SK-N-SH treated with all-trans-retinoic acid at 6 μM for 48 hours (cell line): ENCODE data around the gene GRAMD4.

Source experiments
- ATAC-seq: fragments of 200-7000 bp; cut with Tn5 transposase; 3 replicates; pipeline ENCODE4 v1.9.1; 2020; ENCODE audit warnings: mild to moderate bottlenecking, moderate library complexity
- BACH2 ChIP-seq: fragments of 250-450 bp; sonication (Bioruptor Pico); IDR thresholded peaks from 2 replicates; pipeline ENCODE4 v1.9.0; 2021; ENCODE audit warnings: mild to moderate bottlenecking, borderline replicate concordance
- CREB5 ChIP-seq: fragments of 250-450 bp; sonication (Bioruptor Pico); IDR thresholded peaks from 2 replicates; pipeline ENCODE4 v1.5.1; 2020; ENCODE audit warnings: low read depth, mild to moderate bottlenecking, moderate library complexity
- CSDC2 ChIP-seq: fragments of 250-450 bp; sonication (Bioruptor Pico); IDR thresholded peaks from 2 replicates; pipeline ENCODE4 v1.5.0; 2020; ENCODE audit warnings: mild to moderate bottlenecking, moderate library complexity
- CSRNP3 ChIP-seq: fragments of 250-450 bp; sonication (Bioruptor Pico); IDR thresholded peaks from 2 replicates; pipeline ENCODE4 v1.5.1; 2021; ENCODE audit warnings: mild to moderate bottlenecking, moderate library complexity
- ESRRG ChIP-seq: fragments of 250-450 bp; sonication (Bioruptor Pico); IDR thresholded peaks from 2 replicates; pipeline ENCODE4 v1.6.1; 2021; ENCODE audit warnings: mild to moderate bottlenecking
- GLIS3 ChIP-seq: fragments of 250-450 bp; sonication (Bioruptor Pico); IDR thresholded peaks from 2 replicates; pipeline ENCODE4 v1.5.0; 2020; ENCODE audit warnings: mild to moderate bottlenecking, moderate library complexity
- ISL1 ChIP-seq: fragments of 250-450 bp; sonication (Bioruptor Pico); IDR thresholded peaks from 2 replicates; pipeline ENCODE4 v2.1.2; 2022; ENCODE audit warnings: mild to moderate bottlenecking, moderate library complexity
- OSR1 ChIP-seq: fragments of 250-450 bp; sonication (Bioruptor Pico); IDR thresholded peaks from 2 replicates; pipeline ENCODE4 v1.8.0; 2022; ENCODE audit warnings: moderate library complexity, mild to moderate bottlenecking, inconsistent platforms
- PATZ1 ChIP-seq: fragments of 250-450 bp; sonication (Bioruptor Pico); IDR thresholded peaks from 2 replicates; pipeline ENCODE4 v1.8.0; 2020; ENCODE audit warnings: mild to moderate bottlenecking, moderate library complexity, borderline replicate concordance
- PPARA ChIP-seq: fragments of 250-450 bp; sonication (Bioruptor Pico); IDR thresholded peaks from 2 replicates; pipeline ENCODE4 v1.5.0; 2020; ENCODE audit warnings: mild to moderate bottlenecking, borderline replicate concordance
- RARB ChIP-seq: fragments of 250-450 bp; sonication (Bioruptor Pico); IDR thresholded peaks from 2 replicates; pipeline ENCODE4 v1.8.0; 2021; ENCODE audit warnings: mild to moderate bottlenecking, moderate library complexity
- SNAI2 ChIP-seq: fragments of 250-450 bp; sonication (Bioruptor Pico); IDR thresholded peaks from 2 replicates; pipeline ENCODE4 v1.5.0; 2020; ENCODE audit warnings: mild to moderate bottlenecking, moderate library complexity
- TCF4 ChIP-seq: fragments of 250-450 bp; sonication (Bioruptor Pico); IDR thresholded peaks from 2 replicates; pipeline ENCODE4 v1.8.0; 2021; ENCODE audit warnings: mild to moderate bottlenecking, moderate library complexity, borderline replicate concordance
- TSHZ2 ChIP-seq: fragments of 250-450 bp; sonication (Bioruptor Pico); IDR thresholded peaks from 2 replicates; pipeline ENCODE4 v1.5.0; 2020; ENCODE audit warnings: mild to moderate bottlenecking, moderate library complexity
- ZC3H10 ChIP-seq: fragments of 250-450 bp; sonication (Bioruptor Pico); IDR thresholded peaks from 2 replicates; pipeline ENCODE4 v1.5.1; 2021; ENCODE audit warnings: mild to moderate bottlenecking, moderate library complexity
- ZFP3 ChIP-seq: fragments of 250-450 bp; sonication (Bioruptor Pico); IDR thresholded peaks from 2 replicates; pipeline ENCODE4 v1.5.0; 2020; ENCODE audit warnings: mild to moderate bottlenecking, moderate library complexity
- ZNF565 ChIP-seq: fragments of 450-650 bp; formaldehyde crosslinking; conservative IDR thresholded peaks from 2 replicates; pipeline ENCODE4 v1.5.0; 2020; ENCODE audit warnings: low read depth, mild to moderate bottlenecking, moderate library complexity
- ZNF70 ChIP-seq: fragments of 450-650 bp; formaldehyde crosslinking; IDR thresholded peaks from 2 replicates; pipeline ENCODE4 v1.5.0; 2020; ENCODE audit warnings: mild to moderate bottlenecking, moderate library complexity
- ZNF8 ChIP-seq: fragments of 450-650 bp; formaldehyde crosslinking; IDR thresholded peaks from 2 replicates; pipeline ENCODE4 v1.5.0; 2020; ENCODE audit warnings: mild to moderate bottlenecking, moderate library complexity

The GRAMD4 gene

GRCh38 chr22:46586123-46586519, 34.1 kb upstream of the GRAMD4 start:
- ATAC-seq: no peak
- TF ChIP-seq CSDC2 (CRISPR knock-in tag) (no peak), ISL1 (no peak), TCF4 (CRISPR knock-in tag) (no peak), TSHZ2 (no peak), CSRNP3 (CRISPR knock-in tag) (no peak), GLIS3 (no peak), ZFP3 (CRISPR knock-in tag) (no peak), ZNF565 (CRISPR knock-in tag) (no peak)
- TF ChIP-seq, all 23 proteins: peak for 0

- TF ChIP-seq BACH2 (CRISPR knock-in tag) (no peak), ZFP3 (CRISPR knock-in tag) (no peak), PPARA (no peak), ZNF565 (CRISPR knock-in tag) (no peak), CREB5 (CRISPR knock-in tag) (no peak), CSDC2 (CRISPR knock-in tag) (no peak), ESRRG (CRISPR knock-in tag) (no peak), GLIS3 (no peak), SNAI2 (CRISPR knock-in tag) (no peak), ZC3H10 (CRISPR knock-in tag) (no peak), OSR1 (CRISPR knock-in tag) (no peak), CSRNP3 (CRISPR knock-in tag) (no peak), ZNF8 (CRISPR knock-in tag) (no peak), ISL1 (no peak), ZNF70 (CRISPR knock-in tag) (no peak), PATZ1 (CRISPR knock-in tag) (no peak), RARB (CRISPR knock-in tag) (no peak)
- no peak for ATAC-seq
These were observed 33.6 kb upstream of the GRAMD4 start for GRCh38 chr22:46586531-46587011.

- TF ChIP-seq OSR1 (CRISPR knock-in tag) (no peak), ESRRG (CRISPR knock-in tag) (no peak), TSHZ2 (no peak), ZNF565 (CRISPR knock-in tag) (no peak)
- no peak for ATAC-seq
These were observed 33.1 kb upstream of the GRAMD4 start for GRCh38 chr22:46587061-46587460.
